Heart left ventricle (tissue), 16 donors: ENCODE data around the gene URB2. TPM values are rescaled to one million over a fixed set of nuclear protein-coding genes. Genes with fewer than 3 reads are reported as not detected.

Experiments used
- ATAC-seq, 4 donors: fragments of 200-7000 bp; cut with Tn5 transposase; one replicate each; pipeline ENCODE4 v1.9.1; 2020 to 2022; ENCODE audit warnings: moderate library complexity in 4 of 4, mild to moderate bottlenecking in 3 of 4, moderate number of reproducible peaks in 1 of 4
- DNase-seq, 5 donors: peaks; one replicate each; pipeline ENCODE4 v3.0.0-alpha.2; 2020
- H3K27ac ChIP-seq, 12 donors: fragments of 200-600 bp; sonication (generic) in 4 of 12; one replicate each; pipeline versions ENCODE4 v1.5.0 to v1.8.0; 2016 to 2022; ENCODE audit warnings: mild to moderate bottlenecking in 2 of 12
- H3K27me3 ChIP-seq, 9 donors: fragments of 200-600 bp; sonication (generic) in 2 of 9; one replicate each; pipeline versions ENCODE4 v1.5.1 to v1.8.0; 2016 to 2022; ENCODE audit warnings: mild to moderate bottlenecking in 3 of 9
- H3K36me3 ChIP-seq, 9 donors: fragments of 200-600 bp; sonication (generic) in 2 of 9; one replicate each; pipeline versions ENCODE4 v1.5.0 to v1.8.0; 2018 to 2022; ENCODE audit warnings: mild to moderate bottlenecking in 2 of 9
- H3K4me1 ChIP-seq, 12 donors: fragments of 200-600 bp; sonication (generic) in 4 of 12; one replicate each; pipeline versions ENCODE4 v1.5.0 to v1.8.0; 2016 to 2022; ENCODE audit warnings: mild to moderate bottlenecking in 3 of 12
- H3K4me3 ChIP-seq, 12 donors: fragments of 200-600 bp; sonication (generic) in 4 of 12; one replicate each; pipeline versions ENCODE4 v1.5.0 to v1.8.0; 2017 to 2022; ENCODE audit warnings: mild to moderate bottlenecking in 9 of 12, moderate library complexity in 4 of 12
- H3K9me3 ChIP-seq, 12 donors: fragments of 200-600 bp; sonication (generic) in 4 of 12; one replicate each; pipeline versions ENCODE4 v1.5.0 to v1.8.0; 2016 to 2022; ENCODE audit warnings: mild to moderate bottlenecking in 1 of 12
- POLR2A ChIP-seq, 2 donors: fragments of 450-650 bp; IDR thresholded peaks; one replicate each; pipeline ENCODE4 v1.6.1; 2017; ENCODE audit warnings: antibody characterized with exemption in 2 of 2, mild to moderate bottlenecking in 2 of 2, moderate library complexity in 2 of 2
- WGBS, 4 donors: extraction: QIAGEN DNeasy Blood & Tissue Kit in 2 of 4; methylation state at CpG; one replicate each; pipeline versions ENCODE4 v1.1.5 to v1.1.7; 2013 to 2018; 5-methylcytosine and 5-hydroxymethylcytosine counted together
- intact Hi-C, 10 donors: fragments of 100-400 bp; cut with DNase I; formaldehyde crosslinking; loops; one replicate each; pipeline versions ENCODE4 v1.11.1 to v1.14.2; 2022
- polyA plus RNA-seq, 2 donors: library from polyadenylated mRNA; stranded (reverse); fragments of 200-250 nt; gene quantifications; one replicate each; pipeline ENCODE4 v1.2.3, GENCODE V29; 2013
- total RNA-seq, 9 donors: library from RNA; depleted of rRNA in 2 of 9; stranded (reverse); fragments of >200 nt in 2 of 9; fragmentation: NEBNext Ultra II Directional in 3 of 9; extraction: Animal tissue kit (Norgen Biotek cat#: 25700) in 3 of 9; gene quantifications; one replicate each; pipeline versions ENCODE4 v1.1.0 to v1.2.4, GENCODE V29; 2016 to 2023
- TF ChIP-seq, protein P1 (sequence below), 12 donors: fragments of 200-600 bp; sonication (generic) in 4 of 12; IDR thresholded peaks; one replicate each; pipeline versions ENCODE4 v1.5.0 to v1.8.0; 2018 to 2022; ENCODE audit warnings: antibody characterized with exemption in 12 of 12, mild to moderate bottlenecking in 5 of 12
- donor health status: ischemic (EF 13 %, LVEDD 7.1; RV severe dilation, severe dysfunction).
- donor health status: healthy with polysubstance abuse.
- donor health status: DM: no; HTN: yes; CAD: no.
- donor health status: DM: no; HTN: no; CAD: no.
- donor health status: ischemic (EF 25% LVEDD 6.9; RV normal size, moderate dysfunction).
- donor health status: ischemic (EF 25% LVEDD 5.7; RV mildly dilated, moderate dysfunction).
- donor health status: healthy.
- donor health status: DM: yes; HTN: yes; CAD: no.
- donor health status: ischemic (EF 35%, LVEDD 5.7; RV mildly dilated, moderate dysfunction).
- donor health status: nonischemic (EF 11% LVEDD 7.7; RV severe dilation, severe dysfunction).
- donor health status: DM: yes; HTN: yes; CAD: no.
- donor health status: PGD.
- donor health status: ischemic (EF 29% LVEDD 5.4; RV normal size, mild dysfunction).
- donor health status: nonischemic (EF 23%, LVEDD 6.1; RV moderate dilation, normal function).

Gene URB2
- total and polyA plus RNA-seq, 11 donors: 1.4 to 6.7 (median 5.0) TPM

DNA sequence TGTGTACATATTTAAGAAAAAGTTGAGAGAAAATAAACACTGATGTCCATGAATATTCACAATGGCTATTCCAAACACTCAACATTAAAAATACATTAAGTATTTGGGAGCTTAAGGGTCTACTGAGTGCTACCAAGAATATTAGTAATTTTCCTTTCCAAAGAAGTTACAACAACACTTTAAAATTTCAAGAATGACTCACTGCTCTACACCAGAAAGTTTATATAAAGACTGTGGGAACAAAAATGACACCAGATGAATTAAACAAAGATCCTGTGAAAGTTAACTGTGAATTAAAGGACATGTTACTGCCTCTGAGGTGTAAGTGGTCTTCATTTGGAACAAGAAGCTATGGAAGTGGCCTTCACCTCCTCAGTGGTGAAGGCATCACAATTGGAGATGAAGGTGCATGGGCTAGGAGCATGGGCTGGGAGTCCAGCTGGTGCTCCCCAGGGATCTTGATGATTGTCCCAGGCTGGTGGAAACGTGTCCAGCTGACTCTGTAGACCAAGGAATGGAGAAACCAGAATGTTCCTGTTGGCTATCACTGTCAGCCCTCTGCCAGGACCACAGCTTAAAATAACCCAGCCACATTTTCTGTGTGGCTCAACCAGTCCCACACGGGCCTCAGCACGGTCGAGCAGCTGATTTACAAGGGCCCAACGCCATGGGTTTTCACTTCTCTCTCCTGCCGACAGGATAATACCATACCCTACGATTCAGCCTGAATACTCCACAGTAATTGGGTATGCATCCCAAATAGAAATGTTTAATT is 28.9 kb upstream of the URB2 start:
- H3K9me3 ChIP-seq: no peaks in the 10 kb centered on the region
- DNase-seq: peak; percentile 66 to 82 (median 70)
- H3K36me3 ChIP-seq: peaks cover 0 to 58% (median 51%) of the 10 kb centered on the region in 9 donors
- peak overlapping the region in 2 of 12 donors; percentile 14 to 25 for H3K4me3 ChIP-seq
- H3K4me1 ChIP-seq: peaks cover 0 to 42% (median 29%) of the 10 kb centered on the region in 12 donors
- peak overlapping the region; percentile 69 to 90 (median 82) for H3K27ac ChIP-seq
- intact Hi-C loops: loop anchor here in 1 of 10 donors (5.0 kb wide), 1 partner anchor 40 kb away; the partner anchor contains the start of gene ABCB10
- ATAC-seq: peak; percentile 95 to 97 (median 97)
- WGBS, 4 donors: 25 to 32% (median 29%) methylated on average over 7 of the region's 7 CpGs
- no peak for TF ChIP-seq POLR2A (IDR thresholded peaks at IDR 0.05)
- TF ChIP-seq, protein P1, sequence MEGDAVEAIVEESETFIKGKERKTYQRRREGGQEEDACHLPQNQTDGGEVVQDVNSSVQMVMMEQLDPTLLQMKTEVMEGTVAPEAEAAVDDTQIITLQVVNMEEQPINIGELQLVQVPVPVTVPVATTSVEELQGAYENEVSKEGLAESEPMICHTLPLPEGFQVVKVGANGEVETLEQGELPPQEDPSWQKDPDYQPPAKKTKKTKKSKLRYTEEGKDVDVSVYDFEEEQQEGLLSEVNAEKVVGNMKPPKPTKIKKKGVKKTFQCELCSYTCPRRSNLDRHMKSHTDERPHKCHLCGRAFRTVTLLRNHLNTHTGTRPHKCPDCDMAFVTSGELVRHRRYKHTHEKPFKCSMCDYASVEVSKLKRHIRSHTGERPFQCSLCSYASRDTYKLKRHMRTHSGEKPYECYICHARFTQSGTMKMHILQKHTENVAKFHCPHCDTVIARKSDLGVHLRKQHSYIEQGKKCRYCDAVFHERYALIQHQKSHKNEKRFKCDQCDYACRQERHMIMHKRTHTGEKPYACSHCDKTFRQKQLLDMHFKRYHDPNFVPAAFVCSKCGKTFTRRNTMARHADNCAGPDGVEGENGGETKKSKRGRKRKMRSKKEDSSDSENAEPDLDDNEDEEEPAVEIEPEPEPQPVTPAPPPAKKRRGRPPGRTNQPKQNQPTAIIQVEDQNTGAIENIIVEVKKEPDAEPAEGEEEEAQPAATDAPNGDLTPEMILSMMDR (IDR thresholded peaks at IDR 0.05): peak in 2 of 12 donors; percentile 8 to 34
- no peaks in the 10 kb centered on the region for H3K27me3 ChIP-seq

DNA sequence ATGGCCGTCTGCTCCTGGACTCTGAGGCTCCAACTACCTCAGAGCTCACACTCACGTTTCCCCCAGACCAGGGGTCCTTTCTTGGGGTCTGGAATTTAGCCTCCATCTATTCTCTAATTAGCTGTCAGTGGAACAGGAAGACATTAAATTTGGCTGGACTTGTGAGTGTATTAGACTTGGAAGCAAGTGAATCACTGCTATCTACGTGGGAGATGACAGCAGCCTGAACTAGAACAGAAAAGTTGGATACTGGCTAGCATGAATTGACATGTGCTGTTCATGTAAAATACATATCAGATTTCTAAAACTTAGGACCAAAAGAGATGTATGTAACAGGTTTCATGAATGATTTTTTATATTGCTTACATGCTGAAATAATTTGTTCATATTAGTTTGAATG is 28.2 kb upstream of the URB2 start:
- TF ChIP-seq POLR2A (IDR thresholded peaks at IDR 0.05): no peak
- TF ChIP-seq, protein P1 (IDR thresholded peaks at IDR 0.05): no peak
- intact Hi-C loops: loop anchor here in 2 of 10 donors (2.0 to 5.0 kb wide), 2 partner anchors 21 to 41 kb away; partner anchors contain the start of gene ABCB10 (in 1 of the 2)
- Histone ChIP-seq H3K4me3 (peak overlapping the region in 2 of 12 donors; percentile 14 to 25), H3K4me1 (peaks cover 0 to 50% (median 29%) of the 10 kb centered on the region in 12 donors), H3K27me3 (no peaks in the 10 kb centered on the region), H3K9me3 (no peaks in the 10 kb centered on the region), H3K36me3 (peaks cover 0 to 59% (median 51%) of the 10 kb centered on the region in 9 donors), H3K27ac (peak overlapping the region; percentile 69 to 90 (median 82))
- ATAC-seq (peak in 3 of 4 donors; percentile 14 to 46 (median 39)), DNase-seq (no peak)
- 46 to 55% (median 48%) methylated on average over 3 of the region's 3 CpGs for WGBS, 4 donors

DNA sequence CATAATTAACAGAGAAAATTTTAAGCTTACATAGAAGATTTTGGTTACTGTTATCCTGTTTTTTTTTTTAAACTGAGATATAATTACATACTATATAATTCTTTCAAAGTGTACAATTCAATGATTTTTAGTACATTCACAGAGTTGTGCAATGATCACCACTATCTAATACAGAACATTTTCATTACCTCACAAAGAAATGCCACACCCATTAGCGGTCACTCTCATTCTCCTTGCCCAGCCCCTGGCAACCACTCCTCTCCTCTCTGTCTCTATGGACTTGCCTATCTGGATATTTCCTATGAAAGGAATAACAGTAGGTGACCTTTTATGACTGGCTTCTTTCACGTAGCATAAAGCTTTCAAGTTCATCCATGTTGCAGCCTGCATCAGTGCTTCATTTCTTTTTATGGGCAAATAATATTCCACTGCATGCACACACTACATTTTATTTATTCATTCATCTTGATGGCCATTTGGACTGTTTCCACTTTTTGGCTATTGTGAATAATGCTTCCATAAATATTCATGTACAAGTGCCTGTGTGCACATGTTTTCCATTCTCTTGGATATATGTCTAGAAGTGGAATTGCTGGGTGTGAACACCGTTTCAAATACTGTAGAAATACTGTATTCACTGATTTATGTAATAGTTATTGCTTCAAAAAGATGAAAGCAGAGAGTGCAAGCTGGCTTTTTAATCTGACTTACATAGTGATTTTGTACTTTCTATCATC is 26.7 kb upstream of the URB2 start:
- Histone ChIP-seq H3K4me1 (peaks cover 0 to 50% (median 29%) of the 10 kb centered on the region in 12 donors), H3K36me3 (peaks cover 0 to 59% (median 49%) of the 10 kb centered on the region in 9 donors), H3K27me3 (no peaks in the 10 kb centered on the region), H3K4me3 (no peak overlapping the region), H3K9me3 (no peaks in the 10 kb centered on the region), H3K27ac (peak overlapping the region in 5 of 12 donors; percentile 10 to 90 (median 79))
- peak in 1 of 4 donors; percentile 51 for ATAC-seq
- TF ChIP-seq, protein P1 (IDR thresholded peaks at IDR 0.05): no peak
- TF ChIP-seq POLR2A (IDR thresholded peaks at IDR 0.05): no peak
- DNase-seq: no peak
- 83 to 90% (median 84%) methylated on average over 3 of the region's 3 CpGs for WGBS, 4 donors
- intact Hi-C loops: loop anchor here in 2 of 10 donors (2.0 to 5.0 kb wide), 2 partner anchors 23 to 42 kb away; partner anchors contain the start of gene ABCB10 (in 1 of the 2)
